Glomerular visceral epithelial cell (primary cell): Measurements from ENCODE around the gene MYO15B.

Source experiments
- DNase-seq: peaks from one replicate; pipeline ENCODE4 v3.0.0-alpha.2; 2016; ENCODE audit errors: extremely low spot score

The MYO15B gene

GRCh38 chr17:75558666-75559530 lies 28.7 kb upstream of the MYO15B start:
- DNase-seq, result no peak

DNA sequence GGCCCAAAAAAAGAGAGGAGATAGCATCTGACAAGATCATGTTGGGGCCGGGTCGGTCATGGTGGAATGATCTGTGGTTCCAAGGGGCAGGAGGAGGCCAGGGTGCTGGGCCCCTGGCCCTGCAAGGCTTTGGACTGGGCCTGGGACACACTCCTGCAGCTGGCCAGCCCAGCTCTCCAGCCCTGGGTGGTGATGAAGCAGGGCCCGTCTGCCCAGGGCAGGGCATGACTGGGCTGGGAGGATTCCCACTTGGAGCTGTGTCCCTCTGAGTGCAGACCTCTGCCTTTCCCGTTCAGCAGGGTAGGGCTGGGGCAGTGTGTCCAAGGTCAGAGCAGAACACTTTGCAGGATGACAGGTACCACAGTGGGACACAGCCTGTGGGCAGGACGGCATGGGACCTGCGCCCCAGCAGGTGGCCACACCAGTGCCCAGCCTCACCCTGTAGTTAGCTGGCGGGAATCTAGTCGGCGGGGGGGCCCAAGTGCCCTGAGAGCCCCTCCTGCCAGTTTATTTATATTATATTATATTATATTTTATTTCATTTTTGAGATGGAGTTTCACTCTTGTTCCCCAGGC lies 27.6 kb upstream of the MYO15B start:
- DNase-seq, result no peak

GRCh38 chr17:75561927-75562603 lies 25.5 kb upstream of the MYO15B start:
- DNase-seq, result peak; percentile 70

GRCh38 chr17:75563063-75563758 lies 24.4 kb upstream of the MYO15B start:
- DNase-seq, result no peak

DNA sequence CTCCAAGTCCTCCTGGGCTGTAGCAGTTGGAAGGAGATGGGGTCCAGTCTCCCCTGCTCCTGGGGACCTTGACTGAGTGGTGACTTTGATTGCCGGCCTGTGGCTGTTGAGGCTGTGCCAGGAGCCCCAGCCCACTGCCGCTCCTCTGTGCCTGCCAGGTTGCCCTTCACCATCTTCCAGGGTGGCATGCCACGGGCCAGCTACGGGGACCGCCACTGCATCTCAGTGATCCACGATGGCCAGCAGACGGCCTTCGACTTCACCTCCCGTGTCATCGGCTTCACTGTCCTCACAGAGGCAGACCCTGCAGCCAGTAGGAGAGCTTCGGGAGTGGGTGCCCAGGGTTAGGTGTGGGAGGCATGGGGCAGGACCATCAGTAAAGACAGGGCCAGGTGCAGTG lies 23.4 kb upstream of the MYO15B start:
- no peak for DNase-seq

- DNase-seq, result peak; percentile 36
Measured at GRCh38 chr17:75565066-75565465, 22.5 kb upstream of the MYO15B start.

DNA sequence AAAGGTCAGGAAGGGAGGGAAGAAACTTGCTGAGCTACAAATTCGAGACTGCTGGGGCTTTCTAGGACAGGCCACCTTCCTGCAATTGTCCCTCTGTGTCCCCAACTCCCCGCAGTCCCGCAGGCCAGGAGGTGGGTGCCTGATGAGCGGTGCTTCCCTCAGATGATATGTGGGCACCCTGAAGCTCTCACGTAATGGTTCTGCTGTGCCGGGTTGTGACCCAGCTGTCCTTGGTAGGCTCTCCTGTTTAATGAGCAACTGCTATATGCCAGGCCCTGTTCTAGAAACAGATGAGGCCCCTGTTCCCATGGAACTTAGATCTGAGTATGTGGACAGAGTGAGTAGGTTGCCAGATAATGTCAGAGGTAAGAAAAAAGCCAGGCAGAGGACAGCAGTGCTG lies 22.0 kb upstream of the MYO15B start:
- no peak for DNase-seq

DNA sequence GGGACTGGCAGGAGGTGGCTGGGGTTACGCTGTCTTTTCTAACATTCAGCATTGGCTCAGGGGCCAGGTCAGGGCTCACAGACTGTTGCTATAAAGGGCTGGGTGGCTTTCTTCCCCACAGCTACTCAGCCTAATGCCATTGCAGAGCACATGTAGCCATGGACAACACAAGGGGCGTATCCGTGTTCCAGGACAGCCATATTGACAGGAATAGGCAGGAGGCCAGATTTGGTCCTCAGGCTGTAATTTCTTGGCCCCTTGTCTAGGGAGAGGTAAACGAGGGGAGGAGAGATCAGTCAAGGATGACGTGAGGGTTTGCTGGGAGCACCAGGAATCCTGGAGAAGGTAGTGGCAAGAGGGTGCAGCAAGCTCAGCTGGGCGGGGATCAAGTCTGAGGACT lies 21.2 kb upstream of the MYO15B start:
- DNase-seq, result peak; percentile 37

GRCh38 chr17:75566834-75567233 lies 20.8 kb upstream of the MYO15B start:
- no peak for DNase-seq

DNA sequence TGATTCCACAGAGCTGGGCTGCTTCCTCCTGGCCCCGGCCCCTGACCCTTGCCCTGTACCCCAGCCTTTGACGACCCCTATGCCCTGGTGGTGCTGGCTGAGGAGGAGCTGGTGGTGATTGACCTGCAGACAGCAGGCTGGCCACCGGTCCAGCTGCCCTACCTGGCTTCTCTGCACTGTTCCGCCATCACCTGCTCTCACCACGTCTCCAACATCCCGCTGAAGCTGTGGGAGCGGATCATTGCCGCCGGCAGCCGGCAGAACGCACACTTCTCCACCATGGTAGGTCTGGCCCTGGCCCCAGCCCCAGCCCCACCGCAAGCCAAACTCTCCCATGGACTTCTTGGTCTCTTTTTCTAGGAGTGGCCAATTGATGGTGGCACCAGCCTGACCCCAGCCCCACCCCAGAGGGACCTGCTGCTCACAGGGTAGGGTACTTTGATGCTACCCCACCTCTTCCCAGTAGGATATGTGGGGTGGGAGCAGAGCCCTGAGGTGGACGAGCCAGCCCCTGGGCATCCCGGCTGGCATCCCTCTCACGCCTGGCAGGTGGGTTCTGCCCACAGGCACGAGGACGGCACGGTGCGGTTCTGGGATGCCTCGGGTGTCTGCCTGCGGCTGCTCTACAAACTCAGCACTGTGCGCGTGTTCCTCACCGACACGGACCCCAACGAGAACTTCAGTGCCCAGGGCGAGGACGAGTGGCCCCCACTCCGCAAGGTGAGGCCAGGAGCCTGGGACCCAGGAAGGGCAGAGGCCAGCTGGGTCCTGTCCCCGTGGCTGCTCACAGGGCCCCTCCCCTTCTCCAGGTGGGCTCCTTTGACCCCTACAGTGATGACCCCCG lies 19.0 kb upstream of the MYO15B start:
- DNase-seq, result no peak

DNA sequence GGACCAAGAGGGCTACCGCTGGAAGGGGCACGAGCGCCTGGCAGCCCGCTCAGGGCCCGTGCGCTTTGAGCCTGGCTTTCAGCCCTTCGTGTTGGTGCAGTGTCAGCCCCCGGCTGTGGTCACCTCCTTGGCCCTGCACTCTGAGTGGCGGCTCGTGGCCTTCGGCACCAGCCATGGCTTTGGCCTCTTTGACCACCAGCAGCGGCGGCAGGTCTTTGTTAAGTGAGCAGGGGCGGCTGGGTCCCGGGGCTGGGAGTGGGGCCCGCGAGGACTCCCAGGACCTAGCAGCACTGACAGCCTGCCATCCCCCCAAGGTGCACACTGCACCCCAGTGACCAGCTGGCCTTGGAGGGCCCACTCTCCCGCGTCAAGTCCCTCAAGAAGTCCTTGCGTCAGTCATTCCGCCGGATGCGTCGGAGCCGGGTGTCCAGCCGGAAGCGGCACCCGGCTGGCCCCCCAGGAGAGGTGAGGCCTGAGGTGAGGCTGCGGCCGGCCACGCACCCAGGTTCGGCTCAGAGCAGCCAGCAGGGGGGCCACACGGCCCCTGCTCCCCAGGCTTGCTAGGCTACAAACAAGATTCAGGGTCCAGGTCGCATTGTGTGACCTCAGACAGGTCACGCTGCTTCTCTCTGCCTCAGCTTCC lies 17.4 kb upstream of the MYO15B start:
- DNase-seq, result no peak

DNA sequence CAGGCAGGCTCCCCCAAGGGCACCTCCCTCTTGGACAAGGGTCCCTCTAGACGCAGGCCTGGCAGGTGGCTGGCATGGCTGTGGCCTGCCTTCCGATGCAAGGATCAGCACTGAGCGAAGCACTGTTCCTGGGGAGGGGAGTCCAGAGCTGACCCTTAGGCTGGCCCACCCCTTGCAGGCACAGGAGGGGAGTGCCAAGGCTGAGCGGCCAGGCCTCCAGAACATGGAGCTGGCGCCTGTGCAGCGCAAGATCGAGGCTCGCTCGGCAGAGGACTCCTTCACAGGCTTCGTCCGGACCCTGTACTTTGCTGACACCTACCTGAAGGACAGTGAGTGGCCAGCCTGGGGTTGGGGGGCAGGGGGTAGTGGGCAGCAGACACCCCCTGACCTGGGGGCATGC lies 16.8 kb upstream of the MYO15B start:
- DNase-seq, result no peak

DNA sequence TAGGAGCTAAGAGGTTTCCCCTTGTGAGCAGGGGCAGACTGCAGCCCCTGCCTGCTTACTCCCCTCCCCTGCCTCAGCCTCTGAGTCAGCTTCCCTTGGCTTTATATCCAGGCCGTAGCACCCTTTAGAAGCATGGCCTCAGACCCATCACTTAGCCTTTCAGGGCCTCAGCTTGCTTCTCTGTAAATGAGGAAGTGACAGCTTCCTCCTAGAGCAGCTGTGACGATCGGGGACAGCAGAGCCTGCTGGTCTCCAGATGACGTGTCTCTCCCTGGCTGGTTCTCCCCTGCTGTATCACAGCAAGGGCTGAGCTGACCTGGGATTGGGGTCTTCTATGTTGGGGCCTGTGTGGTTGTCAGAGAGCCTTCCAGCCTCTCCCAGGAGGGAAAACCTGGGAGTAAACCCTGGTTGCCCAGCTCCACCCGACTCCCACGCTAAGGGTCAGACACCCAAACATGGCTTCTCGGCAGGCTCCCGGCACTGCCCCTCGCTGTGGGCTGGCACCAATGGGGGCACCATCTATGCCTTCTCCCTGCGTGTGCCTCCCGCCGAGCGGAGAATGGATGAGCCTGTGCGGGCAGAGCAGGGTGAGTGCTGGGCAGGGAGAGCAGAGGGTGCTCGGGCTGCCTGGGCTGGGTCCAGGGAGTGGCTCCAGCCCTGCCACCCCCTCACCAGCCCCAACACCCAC lies 16.3 kb upstream of the MYO15B start:
- DNase-seq, result no peak

- no peak for DNase-seq
Measured at GRCh38 chr17:75571885-75572215, 15.8 kb upstream of the MYO15B start.

DNA sequence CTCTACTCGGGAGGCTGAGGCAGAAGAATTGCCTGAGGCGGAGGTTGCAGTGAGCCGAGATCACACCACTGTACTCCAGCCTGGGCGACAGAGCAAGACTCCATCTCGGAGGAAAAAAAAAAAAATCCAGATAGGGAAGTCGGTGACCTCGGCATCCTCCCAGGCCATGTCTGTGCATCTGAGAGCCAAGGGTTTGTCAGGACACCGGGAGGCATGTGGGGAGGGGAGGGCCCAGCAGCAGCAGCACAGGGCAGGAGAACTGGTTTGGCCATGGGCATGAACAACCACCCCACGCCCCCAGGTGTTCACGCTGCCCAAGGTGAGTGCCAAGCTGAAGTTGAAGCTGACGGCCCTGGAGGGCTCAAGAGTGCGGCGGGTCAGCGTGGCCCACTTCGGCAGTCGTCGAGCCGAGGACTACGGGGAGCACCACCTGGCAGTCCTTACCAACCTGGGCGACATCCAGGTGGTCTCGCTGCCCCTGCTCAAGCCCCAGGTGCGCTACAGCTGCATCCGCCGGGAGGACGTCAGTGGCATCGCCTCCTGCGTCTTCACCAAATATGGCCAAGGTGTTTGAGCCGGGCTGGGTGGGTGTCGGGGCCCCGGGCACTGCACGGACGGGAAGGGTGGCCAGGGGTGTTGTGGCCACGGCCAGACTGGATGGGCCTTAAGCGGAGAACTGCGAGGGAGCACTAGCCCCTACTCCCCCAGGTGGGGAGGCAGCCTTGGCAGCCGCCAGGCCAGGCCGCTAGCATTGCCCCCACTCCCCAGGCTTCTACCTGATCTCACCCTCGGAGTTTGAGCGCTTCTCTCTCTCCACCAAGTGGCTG lies 14.7 kb upstream of the MYO15B start:
- DNase-seq, result no peak

- DNase-seq, result no peak
Measured at GRCh38 chr17:75573540-75573957, 14.1 kb upstream of the MYO15B start.

- DNase-seq, result no peak
Measured at GRCh38 chr17:75573994-75574393, 13.6 kb upstream of the MYO15B start.

GRCh38 chr17:75574404-75575036 lies 13.1 kb upstream of the MYO15B start:
- DNase-seq, result no peak

DNA sequence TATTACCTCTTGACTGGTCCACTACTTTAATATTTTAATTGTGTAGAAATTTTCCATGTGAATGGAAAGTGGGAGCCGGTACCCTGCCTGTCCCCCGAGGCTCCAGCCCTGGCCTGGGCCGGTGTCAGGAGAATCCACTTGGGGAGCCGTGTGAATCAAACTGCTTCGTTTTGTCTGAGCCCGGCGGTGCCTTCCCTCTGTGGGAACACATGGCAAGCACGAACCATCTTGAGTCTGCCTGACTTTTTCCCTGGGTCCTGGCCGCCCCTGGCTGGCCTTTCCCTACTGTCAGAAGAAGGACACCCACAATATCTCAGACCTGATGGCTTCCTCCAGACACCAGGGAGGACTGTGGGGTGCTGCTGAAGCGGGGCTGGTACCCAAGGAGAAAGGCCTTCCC lies 12.4 kb upstream of the MYO15B start:
- no peak for DNase-seq
